ENCODE measurements around the gene USP43.
"Not testable (repeated sequence)": the region's sequence is repeated elsewhere in the genome, so short reads cannot be mapped to it uniquely, and the experiment has no call there.

Gene USP43

DNA sequence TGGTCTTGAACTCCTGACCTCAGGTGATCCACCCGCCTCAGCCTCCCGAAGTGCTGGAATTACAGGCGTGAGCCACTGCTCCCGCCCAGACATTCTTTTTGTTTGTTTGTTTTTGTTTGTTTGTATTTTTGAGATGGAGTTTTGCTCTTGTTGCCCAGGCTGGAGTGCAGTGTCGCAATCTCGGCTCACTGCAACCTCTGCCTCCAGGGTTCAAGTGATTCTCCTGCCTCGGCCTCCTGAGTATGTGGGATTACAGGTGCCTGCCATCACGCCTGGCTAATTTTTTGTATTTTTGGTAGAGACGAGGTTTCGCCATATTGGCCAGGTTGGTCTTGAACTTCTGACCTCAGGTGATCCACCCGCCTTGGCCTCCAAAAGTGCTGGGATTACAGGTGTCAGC, 18.2 kb downstream of the USP43 start:
- DNase-seq (ENCODE audit: low read depth, low spot score) = not testable (repeated sequence)

DNA sequence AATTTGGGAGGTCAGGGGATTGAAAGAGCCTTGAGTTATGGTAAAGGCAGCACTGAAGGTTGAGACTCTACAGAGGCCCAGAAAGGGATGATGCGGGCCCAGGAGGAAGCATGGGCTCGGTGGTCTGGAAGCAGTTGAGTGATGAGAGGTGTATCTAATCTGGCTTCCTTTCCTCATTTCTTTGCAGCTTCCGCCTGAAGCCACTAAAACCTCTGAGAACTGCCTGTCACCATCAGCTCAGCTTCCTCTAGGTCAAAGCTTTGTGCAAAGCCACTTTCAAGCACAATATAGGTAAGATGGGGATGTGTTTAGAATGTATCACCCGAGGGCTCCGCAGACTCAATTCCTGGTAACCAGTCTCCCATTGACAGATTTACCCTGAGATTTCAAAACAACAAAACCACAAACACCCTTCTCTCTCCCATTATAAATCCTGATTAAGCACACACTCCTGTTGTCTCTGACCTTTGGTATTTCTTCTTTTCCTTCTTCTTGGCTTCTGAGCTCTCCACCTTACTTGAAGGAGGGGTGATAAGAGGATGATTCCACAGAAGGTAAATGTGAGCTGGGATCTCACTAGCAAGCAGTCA, 21.2 kb downstream of the USP43 start:
- no peak for DNase-seq (ENCODE audit: low read depth, low spot score)

DNA sequence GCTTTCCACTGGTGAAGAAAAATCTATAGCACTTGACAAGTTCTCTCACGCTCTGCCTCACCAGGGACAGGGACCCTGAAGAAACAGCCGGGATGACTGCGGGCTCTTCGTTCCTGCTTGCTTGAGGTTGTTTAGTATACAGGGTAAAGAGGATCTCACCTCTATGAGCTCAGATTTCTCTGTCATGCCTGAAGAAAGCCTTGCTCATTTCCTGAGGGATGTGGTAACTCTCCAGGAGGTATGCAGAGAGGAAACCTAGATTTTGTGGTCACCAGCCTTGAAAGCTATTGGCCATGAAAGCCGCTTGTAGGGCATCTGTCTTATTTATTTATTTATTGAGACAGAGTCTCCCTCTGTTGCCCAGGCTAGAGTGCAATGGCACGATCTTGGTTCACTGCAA, 23.2 kb downstream of the USP43 start:
- peak; percentile 30 for DNase-seq (ENCODE audit: low read depth, low spot score)

GRCh38 chr17:9669551-9670008, 24.3 kb downstream of the USP43 start:
- DNase-seq (ENCODE audit: low read depth, low spot score) = peak; percentile 76

DNA sequence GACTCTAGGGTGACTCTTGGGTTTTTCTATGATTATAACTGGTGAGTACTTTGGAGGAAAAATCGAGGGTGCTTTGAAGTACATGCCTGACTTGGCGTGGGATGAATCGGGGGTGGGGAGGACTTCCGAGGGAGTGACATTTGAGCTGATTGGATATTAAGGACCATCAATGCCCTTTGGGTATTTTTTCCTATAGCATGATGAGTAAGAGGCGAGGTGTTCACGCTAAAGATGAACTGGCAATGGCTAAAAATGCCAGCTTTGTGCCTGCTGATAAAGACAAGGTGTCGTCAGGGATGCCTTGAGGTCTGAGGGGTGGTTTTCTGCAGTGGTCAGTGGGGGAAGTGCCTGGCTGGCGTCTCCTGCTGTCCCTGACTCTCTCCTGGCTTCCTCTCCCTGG, 25.3 kb downstream of the USP43 start:
- no peak for DNase-seq (ENCODE audit: low read depth, low spot score)

GRCh38 chr17:9671559-9671958, 26.2 kb downstream of the USP43 start:
- peak; percentile 13 for DNase-seq (ENCODE audit: low read depth, low spot score)

DNA sequence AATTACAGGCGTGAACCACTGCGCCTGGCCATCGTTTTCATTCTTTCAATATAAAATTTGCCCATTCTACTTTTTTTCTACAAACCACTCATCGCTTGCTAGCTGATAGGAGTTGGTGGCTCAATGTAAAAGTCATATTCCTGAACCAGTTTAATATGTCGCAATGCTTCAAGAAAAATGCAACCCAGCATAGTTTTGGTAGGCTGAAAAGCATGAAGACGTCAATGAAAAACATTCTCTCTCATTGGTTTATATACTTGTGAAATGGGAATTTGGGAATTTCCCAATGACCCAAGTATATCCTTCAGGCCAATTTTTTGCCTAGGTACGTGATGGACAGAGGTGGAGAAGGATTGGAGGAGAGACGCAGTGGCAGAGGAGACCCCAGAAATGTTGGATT, 26.9 kb downstream of the USP43 start:
- no peak for DNase-seq (ENCODE audit: low read depth, low spot score)

- DNase-seq (ENCODE audit: low read depth, low spot score) = peak; percentile 85
Measured at GRCh38 chr17:9672691-9673090, 27.4 kb downstream of the USP43 start.

DNA sequence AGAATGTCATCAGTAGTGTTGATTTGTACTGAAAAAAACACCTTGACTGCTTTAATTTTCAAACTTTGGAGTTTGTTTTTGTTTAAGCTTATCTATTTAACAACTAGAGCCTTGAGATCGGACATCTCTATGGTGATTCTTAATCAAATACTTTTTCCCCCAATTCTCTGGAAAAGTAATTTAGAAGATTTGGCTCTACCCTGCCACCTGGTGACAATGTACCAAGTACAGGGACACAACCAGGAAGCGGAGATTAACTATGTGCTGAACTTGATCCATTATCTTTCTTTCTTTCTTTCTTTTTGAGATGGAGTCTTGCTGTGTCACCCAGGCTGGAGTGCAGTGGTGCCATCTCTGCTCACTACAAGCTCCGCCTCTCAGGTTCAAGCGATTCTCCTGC, 30.8 kb downstream of the USP43 start:
- DNase-seq (ENCODE audit: low read depth, low spot score) = no peak

- peak; percentile 36 for DNase-seq (ENCODE audit: low read depth, low spot score)
Measured at GRCh38 chr17:9676820-9677310, 31.5 kb downstream of the USP43 start.

DNA sequence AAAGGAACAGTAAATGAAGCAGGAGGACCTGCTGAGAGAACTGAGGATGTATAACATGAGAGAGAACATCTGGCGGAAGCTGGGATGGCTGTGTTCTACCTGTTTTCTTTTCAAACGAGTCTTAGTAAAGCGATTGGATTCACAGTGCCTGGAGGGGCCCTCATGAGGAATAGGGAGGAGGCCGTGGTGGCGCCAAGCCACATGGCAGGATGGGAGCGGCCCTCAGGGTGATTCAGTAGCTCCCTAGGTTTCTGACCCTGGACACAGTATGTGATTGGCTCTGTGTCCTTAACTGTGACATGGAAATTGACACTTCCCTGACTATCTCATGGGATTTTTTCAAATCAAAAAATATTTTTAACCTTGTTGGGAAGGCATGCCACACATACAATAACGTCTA, 32.1 kb downstream of the USP43 start:
- no peak for DNase-seq (ENCODE audit: low read depth, low spot score)

- no peak for DNase-seq (ENCODE audit: low read depth, low spot score)
Measured at GRCh38 chr17:9677896-9678295, 32.6 kb downstream of the USP43 start.

DNA sequence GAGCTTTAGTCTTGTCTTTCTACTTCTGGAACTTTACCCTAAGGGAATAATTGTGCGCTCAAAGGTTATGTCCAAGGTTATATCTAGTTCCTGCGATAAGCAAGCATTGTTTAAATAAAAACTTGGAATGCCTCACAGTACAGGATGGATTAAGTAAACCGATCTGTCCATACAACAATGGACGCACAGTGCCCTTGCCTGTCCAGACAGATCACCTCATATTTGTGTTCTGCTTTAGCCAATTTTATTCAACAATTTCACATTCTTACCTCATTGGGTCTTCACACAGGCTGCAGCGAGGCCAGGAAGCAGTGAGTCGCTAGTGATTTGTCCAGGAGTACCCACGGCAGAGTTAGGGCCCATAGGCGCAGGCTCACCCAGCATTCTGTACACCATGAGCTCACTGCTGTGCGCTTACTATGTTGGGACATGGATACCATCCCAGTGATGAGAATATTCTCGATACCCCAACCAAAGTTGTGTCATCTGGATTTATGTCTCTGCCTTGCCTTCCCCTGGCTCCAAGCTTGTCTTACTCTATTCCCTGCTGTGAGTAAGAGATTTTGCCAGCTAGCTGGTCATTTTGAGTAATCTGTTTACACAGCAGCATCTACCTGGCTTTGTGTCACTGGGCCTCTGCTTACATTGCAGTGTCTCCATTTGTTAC, 39.8 kb downstream of the USP43 start:
- no peak for DNase-seq (ENCODE audit: low read depth, low spot score)

- no peak for DNase-seq (ENCODE audit: low read depth, low spot score)
Measured at GRCh38 chr17:9693755-9694154, 48.4 kb downstream of the USP43 start.

GRCh38 chr17:9696279-9697044, 51.1 kb downstream of the USP43 start:
- DNase-seq (ENCODE audit: low read depth, low spot score) = peak; percentile 19

- no peak for DNase-seq (ENCODE audit: low read depth, low spot score)
Measured at GRCh38 chr17:9700136-9700535, 54.8 kb downstream of the USP43 start.

DNA sequence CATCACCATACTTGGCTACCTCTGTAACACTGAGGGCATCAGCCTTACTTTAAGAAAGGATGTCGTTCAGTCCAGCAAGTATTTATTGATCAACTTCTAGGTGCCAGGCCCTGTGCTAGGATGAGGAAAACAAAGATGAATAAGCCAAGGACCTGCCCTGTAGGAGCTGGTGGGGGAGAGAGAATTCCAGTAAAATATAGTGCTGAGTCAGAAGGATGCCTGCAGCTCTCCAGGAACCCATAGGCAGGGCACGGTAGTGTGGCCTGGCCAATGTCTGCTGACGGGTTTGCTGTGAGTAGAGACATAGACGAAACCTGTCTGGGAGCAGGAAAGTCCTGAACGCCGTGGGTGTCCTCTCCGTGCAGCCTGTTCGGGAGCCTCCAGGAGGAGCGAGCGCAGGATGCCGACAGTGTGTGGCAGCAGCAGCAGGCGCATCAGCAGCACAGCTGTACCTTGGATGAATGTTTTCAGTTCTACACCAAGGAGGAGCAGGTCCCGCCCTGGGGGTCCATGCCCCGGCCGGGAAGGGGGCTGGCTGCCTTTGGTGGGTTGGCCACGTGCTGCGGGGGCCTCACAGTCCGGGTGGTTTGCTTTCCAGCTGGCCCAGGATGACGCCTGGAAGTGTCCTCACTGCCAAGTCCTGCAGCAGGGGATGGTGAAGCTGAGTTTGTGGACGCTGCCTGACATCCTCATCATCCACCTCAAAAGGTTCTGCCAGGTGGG, 55.6 kb downstream of the USP43 start:
- peak; percentile 75 for DNase-seq (ENCODE audit: low read depth, low spot score)

DNA sequence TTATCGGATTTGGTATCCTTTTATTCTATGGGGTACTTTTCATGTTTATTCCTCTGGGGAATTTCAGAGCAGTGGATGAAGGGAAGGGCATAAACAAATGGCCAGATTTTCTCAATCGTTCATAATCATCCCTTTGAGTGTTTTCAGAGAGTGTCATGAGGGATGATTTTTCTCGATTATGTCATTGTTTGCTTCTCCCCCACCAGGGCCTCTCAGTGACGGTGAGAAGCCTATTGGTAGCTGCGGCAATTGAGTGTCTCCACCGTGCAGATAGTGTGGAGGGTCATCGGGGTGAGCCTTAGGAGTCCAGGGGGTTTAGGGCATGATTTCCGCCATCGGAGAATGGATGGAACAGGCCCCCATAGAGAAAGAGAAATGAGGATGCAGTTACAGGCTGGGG, 57.2 kb downstream of the USP43 start:
- no peak for DNase-seq (ENCODE audit: low read depth, low spot score)

- no peak for DNase-seq (ENCODE audit: low read depth, low spot score)
Measured at GRCh38 chr17:9702914-9703780, 57.8 kb downstream of the USP43 start.

DNA sequence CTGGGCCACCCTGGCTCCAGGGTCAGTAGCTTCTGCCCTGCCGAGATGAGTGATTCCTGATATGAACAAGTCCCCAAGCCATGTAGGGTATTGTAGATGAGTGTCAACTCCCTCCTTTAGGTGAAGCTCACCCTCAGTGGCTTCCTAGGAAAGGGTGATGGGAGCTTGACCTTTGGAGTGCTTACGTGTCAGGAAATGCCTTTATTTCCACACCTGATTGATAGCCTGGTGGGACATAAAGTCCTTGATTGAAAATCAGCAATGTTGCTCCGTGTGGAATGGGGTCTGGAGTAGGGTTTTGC, 58.4 kb downstream of the USP43 start:
- DNase-seq (ENCODE audit: low read depth, low spot score) = no peak

GRCh38 chr17:9705745-9706144, 60.4 kb downstream of the USP43 start:
- DNase-seq (ENCODE audit: low read depth, low spot score) = no peak
